ENCODE data around the gene AGPAT1.

AGPAT1 gene

GRCh38 chr6:32120573-32121059 is 55.3 kb downstream of the AGPAT1 start:
- H3K27ac Mint-ChIP-seq: peak overlapping the region; percentile 15
- H3K9me3 Mint-ChIP-seq: no peaks in the 10 kb centered on the region
- no peaks in the 10 kb centered on the region for H3K27me3 Mint-ChIP-seq (ENCODE audit: low read depth)
- peaks cover 15% of the 10 kb centered on the region for H3K4me1 Mint-ChIP-seq (ENCODE audit: low read depth)
- peaks cover 39% of the 10 kb centered on the region for H3K36me3 Mint-ChIP-seq (ENCODE audit: low read depth)
- no peak overlapping the region for H3K4me3 Mint-ChIP-seq

GRCh38 chr6:32118782-32119628 is 56.9 kb downstream of the AGPAT1 start:
- Mint-ChIP-seq H3K9me3 (no peaks in the 10 kb centered on the region), H3K27ac (no peak overlapping the region), H3K27me3 (ENCODE audit: low read depth) (no peaks in the 10 kb centered on the region), H3K36me3 (ENCODE audit: low read depth) (peaks cover 36% of the 10 kb centered on the region), H3K4me3 (no peak overlapping the region), H3K4me1 (ENCODE audit: low read depth) (peaks cover 13% of the 10 kb centered on the region)
